GM20431 (cell line): ENCODE data around the gene RTKN.

Experiments used
- in situ Hi-C: fragments of 300-500 bp; cut with MseI, MboI; formaldehyde crosslinking; loops from one replicate; pipeline ENCODE4 v1.15.0; 2020; ENCODE audit warnings: low sequenced_read_pairs; ENCODE audit not compliant: unreplicated experiment

RTKN gene

GRCh38 chr2:74390606-74391005 lies 51.1 kb downstream of the RTKN start:
- in situ Hi-C loops, result no loop called here

- in situ Hi-C loops, result no loop called here
These were observed 54.4 kb downstream of the RTKN start for GRCh38 chr2:74387346-74387745.

GRCh38 chr2:74385396-74385795 lies 56.3 kb downstream of the RTKN start:
- in situ Hi-C loops, result no loop called here

- in situ Hi-C loops, result no loop called here
These were observed 57.7 kb downstream of the RTKN start for GRCh38 chr2:74384051-74384450.

- in situ Hi-C loops, result no loop called here
These were observed 58.5 kb downstream of the RTKN start for GRCh38 chr2:74383254-74383653.

- in situ Hi-C loops, result no loop called here
These were observed 60.0 kb downstream of the RTKN start for GRCh38 chr2:74381751-74382150.

- in situ Hi-C loops, result no loop called here
These were observed 61.6 kb downstream of the RTKN start, which contains the start of gene DCTN1 for GRCh38 chr2:74379851-74380789. Gene DCTN1, minus strand, starts transcription at chr2:74380311. Its CDS starts 274 bp downstream, at chr2:74380037.

GRCh38 chr2:74378007-74378406 lies 63.7 kb downstream of the RTKN start:
- in situ Hi-C loops, result no loop called here

GRCh38 chr2:74375838-74376237 lies 65.9 kb downstream of the RTKN start:
- in situ Hi-C loops, result no loop called here
